Mammary epithelial cell (primary cell): ENCODE measurements around the gene COPS6.

Experiments used
- CTCF ChIP-seq, 2 donors: IDR thresholded peaks in 1 of 2; conservative IDR thresholded peaks in 1 of 2; 2 replicates each; pipeline ENCODE4 v1.5.1; 2011 to 2012; ENCODE audit warnings: inconsistent platforms in 2 of 2, low read length in 2 of 2, mild to moderate bottlenecking in 2 of 2, control low read depth in 1 of 2, low read depth in 1 of 2; ENCODE audit not compliant: insufficient read depth in 1 of 2; ENCODE audit errors: extremely low read depth in 1 of 2
- EZH2 ChIP-seq: IDR thresholded peaks from 2 replicates; pipeline ENCODE4 v1.6.1; 2012; ENCODE audit warnings: low read length, inconsistent platforms, borderline replicate concordance

- TF ChIP-seq CTCF (conservative IDR thresholded peaks at IDR 0.05 in 1 of 2, IDR thresholded peaks at IDR 0.05 in 1 of 2; ENCODE audit: extremely low read depth in 1 of 2, insufficient read depth in 1 of 2, low read depth in 1 of 2, low read length in 2 of 2) = peak; percentile 91 to 97
- no peak for TF ChIP-seq EZH2
These were observed 44.0 kb downstream of the COPS6 start for GRCh38 chr7:100132697-100133151.
